NT2/D1 (cell line): ENCODE results near the gene PNMA8A.

Source experiments
- SUZ12 ChIP-seq: IDR thresholded peaks from 2 replicates; pipeline ENCODE4 v1.6.1; 2011; ENCODE audit not compliant: insufficient read length, insufficient read depth; ENCODE audit errors: extremely low read depth
- ZNF274 ChIP-seq: IDR thresholded peaks from 2 replicates; pipeline ENCODE4 v1.6.1; 2011; ENCODE audit warnings: mild to moderate bottlenecking, low read depth, low read length

- TF ChIP-seq SUZ12, result no peak
- no peak for TF ChIP-seq ZNF274
These were observed 51.3 kb downstream of the PNMA8A start for GRCh38 chr19:46420056-46420455.
